Pons (tissue), 1 donor: ENCODE measurements around the gene P2RY8.
A peak's percentile ranks its signal among the peaks of the same experiment; 100 is the strongest.
"Not testable (repeated sequence)": the region's sequence is repeated elsewhere in the genome, so short reads cannot be mapped to it uniquely, and the experiment has no call there.

ENCODE experiments used
- DNase-seq: peaks from one replicate; pipeline ENCODE4 v3.0.0-alpha.2; 2016; ENCODE audit warnings: low spot score

P2RY8 gene

DNA sequence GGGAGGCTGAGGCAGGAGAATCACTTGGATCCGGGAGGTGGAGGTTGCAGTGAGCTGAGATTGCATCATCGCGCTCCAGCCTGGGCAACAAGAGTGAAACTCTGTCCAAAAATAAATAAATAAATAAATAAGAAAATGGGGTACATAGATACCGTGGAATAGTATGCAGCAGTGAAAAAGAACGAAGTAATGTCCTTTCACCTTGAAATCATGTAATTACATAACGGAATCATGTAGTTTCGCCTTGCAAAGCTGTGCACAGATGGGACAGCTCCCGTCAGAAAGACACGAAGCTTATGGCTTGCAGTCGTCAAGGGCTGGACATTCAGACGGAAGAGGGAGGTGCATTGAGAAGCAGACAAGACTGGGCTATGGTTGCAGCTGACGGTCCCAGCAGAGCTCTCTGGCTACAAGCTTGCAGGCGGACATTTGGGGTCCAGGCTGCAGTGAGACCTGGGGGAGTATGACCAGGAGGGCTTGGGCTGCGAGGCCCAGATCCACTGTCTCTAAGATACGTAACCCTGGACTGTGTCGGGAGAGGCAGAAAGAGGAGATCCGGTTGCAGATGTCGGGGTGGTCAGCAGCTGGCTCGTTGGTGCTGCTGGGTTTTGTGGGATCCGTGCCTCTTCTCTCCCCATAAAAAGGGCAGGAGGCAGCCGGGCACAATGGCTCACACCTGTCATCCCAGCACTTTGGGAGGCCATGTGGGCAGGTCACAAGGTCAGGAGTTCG, 6.2 kb upstream of the P2RY8 start:
- DNase-seq: no peak

DNA sequence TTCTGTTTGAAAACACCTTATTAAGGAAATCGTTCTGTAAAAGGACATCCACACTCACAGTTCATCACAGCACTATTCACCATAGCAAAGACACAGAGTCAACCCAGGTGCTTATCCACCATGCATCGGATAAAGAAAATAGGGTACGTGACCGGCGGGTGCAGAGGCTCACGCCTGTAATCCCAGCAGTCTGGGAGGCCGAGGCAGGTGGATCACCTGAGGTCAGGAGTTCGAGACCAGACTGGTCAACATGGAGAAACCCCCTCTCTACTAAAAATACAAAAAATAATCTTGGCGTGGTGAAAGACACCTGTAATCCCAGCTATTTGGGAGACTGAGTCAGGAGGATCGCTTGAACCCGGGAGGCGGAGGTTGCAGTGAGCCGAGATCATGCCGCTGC, 2.2 kb upstream of the P2RY8 start:
- not testable (repeated sequence) for DNase-seq

DNA sequence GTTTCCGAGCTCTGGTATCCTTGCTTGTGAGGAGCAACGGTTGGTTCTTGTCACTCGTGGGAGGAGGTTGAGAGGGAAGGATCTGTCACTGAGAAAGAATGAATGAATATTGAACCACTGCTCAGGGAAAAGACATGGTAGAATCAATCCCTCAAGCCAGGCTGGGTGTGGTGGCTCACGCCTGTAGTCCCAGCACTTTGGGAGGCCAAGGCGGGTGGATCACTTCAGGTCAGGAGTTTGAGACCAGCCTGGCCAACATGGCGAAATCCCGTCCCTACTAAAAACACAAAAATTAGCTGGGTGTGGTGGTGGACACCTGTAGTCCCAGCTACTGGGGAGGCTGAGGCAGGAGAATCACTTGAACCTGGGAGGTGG, 718 bp upstream of the P2RY8 start:
- DNase-seq: not testable (repeated sequence)

DNA sequence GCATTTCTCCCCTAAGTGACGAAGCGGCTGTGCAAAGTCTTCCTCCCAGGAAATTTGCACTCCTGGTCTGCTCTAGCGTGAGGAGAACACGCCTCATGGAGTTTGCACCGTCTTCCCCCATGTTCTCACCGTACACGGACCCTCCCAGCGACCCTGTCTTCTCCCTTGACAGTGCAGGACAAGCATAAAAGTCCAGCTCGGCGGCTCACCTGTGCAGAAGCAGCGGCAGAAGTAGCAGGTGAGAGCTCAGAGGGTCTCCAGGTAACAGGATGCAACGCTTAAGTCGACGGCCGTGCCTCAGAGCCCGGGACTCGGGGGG, 314 bp downstream of the P2RY8 start:
- DNase-seq: no peak

DNA sequence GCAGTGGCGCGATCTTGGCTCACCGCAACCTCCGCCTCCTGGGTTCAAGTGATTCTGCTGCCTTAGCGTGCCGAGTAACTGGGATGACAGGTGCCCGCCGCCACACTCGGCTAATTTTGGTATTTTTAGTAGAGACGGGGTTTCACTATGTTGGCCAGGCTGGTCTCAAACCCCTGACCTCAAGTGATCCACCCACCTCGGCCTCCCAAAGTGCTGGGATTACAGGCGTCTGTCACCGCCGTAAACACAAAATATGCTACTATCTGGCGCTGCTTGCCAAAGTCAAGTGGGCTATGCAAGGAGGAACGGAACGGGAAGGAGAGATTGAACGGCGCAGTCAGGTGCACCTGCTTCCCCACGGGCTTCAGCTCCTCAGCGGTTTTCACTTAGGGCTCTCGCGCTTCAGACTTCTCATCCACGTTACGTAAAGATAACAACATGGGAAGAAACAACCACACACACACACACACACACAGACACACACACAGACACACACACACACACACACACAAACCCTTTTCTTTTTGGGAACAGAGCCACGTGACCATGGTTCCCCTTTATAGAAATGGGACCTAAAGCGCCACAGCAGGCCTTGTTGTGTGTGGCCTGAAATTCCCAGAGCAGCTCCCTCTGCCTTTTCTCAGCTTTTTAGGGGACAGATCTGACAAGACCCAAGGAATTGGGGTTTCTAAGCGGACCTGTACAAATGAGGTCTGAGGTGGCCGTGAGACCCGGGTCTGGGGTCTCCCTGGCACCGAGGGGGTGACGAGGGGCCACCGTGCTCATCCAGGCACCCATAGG, 1.5 kb downstream of the P2RY8 start:
- peak; percentile 37 for DNase-seq

DNA sequence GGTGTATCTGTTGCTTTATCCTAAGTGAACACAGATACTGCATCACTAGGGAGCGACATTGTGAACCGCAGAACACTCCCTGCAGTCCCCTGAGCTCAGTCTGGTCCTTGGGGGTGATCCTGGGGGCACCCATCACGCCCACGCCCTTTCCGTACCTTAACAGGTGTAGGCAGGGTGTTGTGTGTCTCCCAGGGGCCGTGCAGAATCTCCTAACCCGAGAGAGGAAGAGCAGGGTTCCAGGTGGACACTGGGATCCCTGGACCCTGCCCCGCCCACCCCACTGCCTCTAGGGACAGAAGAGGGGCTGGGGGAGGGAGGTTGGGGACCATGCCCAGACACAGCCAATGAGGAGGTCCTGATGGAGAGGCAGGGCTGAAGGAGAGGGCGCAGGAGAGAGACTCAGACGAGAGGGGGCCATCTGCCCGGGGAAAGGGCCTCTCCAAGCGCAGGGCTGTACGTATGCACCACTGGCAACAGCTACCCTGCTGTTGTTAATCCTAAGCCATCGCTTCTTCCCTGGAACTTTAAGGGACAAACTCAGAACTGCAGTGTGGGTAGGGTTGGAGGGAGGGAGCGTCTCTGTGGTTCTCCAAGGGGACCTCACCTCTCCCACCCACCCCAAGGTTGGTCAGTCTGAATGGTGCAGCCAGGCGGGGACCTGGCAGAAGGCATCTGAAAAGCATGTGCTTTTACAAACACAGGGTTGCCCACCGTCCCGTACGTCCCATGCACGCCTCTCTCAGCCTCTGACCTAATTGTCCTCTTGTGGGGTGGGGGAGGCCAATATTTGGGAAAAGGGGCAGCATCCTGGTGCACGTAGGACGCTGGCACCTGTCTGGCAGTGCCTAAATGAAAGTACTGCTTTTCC, 2.5 kb downstream of the P2RY8 start:
- DNase-seq: no peak

DNA sequence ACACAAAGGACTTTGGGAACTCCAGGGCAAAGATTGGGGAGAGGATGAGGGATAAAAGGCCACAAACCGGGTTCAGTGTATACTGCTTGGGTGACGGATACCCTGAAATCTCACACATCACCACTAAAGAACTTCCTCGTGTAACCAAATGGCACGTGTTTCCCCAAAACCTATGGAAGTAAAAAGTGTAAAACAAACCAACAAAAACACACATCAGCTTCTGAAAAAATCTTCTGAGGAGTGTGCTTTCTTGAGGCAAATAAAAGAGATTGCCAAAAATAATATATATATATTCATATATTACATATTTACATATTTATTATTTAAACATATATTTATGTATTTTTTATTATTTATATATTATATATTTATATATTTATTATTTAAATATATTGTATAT, 3.9 kb downstream of the P2RY8 start:
- no peak for DNase-seq

DNA sequence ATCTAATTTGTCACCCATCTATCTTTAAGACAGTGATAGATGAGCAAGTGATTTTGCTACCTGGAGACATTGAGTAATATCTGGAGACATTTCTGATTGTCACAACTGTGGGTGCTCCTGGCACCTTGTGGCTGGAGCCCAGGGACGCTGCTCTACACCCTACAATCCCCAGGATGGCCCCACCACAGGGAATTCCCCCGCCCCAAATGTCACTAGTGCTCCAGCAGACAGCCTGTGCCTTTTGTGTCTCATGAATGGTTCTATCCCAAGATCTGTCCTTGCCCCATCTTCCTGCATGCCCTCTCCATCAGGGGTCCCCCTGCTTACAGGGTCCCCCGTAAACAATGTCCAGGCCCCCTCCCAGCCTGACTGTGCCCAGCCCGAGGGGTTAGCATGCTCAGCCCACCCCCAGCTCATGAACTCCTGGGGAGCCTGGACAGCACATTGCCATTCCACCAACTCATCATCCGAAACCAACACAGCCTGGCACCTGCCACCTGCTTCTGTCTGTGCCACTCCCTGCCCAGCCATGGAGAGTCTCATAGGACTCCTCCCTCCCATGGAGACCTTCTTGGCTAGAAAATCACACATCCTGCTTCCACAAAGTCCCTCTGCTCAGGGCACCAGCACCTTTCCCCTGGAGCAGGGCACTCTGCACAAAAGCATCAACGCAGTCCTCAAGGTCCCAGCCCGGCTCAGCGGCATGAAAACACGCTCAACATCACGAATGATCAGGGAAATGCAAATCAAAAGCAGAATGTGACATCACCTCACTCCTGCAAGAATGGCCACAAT, 5.7 kb downstream of the P2RY8 start:
- no peak for DNase-seq

DNA sequence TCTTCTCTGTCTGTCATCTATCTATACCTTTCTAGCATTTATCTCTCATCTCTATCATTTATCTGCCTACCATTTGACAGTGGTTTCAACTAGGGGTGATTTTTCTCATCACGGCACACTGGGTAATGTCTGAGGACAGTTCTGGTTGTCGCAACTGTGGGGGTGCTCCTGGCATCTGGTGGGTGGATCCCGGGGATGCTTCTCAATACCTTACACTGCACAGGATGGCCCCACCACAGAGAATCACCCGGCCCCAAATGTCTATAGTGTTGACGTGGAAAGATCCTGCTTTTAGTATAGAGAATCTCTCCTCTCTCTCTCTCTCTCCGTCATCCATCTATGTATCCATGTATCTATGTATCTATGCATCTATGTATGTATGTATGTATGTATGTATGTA, 7.2 kb downstream of the P2RY8 start:
- no peak for DNase-seq

DNA sequence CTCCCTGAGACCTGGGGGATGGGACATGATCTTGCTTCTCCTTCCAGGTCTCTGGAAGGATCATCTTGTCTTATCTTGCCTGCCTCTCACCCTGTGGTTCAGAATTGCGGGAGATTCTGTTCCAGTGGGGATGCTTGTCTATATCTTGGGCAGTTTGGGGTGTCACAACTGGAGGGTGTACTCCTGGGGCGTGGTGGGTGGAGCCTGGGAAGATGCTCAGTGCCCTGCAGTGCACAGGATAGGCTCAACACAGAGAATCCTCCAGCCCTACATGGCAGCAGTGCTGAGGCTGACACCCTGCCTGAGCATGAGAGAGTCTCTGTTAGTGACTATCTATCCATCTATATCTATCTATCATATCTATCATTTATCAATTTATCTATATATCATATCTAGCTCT, 7.7 kb downstream of the P2RY8 start:
- DNase-seq: no peak

DNA sequence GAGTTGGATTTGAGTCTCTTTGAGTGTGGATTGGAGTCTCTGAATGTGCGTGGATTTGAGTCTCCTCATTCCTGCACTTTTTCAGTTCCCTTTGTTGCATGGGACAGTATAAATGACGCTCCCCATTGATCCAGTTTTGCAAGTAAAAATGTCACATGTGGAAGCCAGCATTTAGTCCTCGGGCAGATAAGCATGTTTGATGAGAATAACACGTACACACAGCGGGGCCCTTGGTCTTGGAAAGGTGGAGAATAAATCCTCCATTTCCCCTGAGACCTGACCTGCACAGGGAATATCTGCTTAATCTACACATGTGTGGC, 8.1 kb downstream of the P2RY8 start:
- DNase-seq: no peak

DNA sequence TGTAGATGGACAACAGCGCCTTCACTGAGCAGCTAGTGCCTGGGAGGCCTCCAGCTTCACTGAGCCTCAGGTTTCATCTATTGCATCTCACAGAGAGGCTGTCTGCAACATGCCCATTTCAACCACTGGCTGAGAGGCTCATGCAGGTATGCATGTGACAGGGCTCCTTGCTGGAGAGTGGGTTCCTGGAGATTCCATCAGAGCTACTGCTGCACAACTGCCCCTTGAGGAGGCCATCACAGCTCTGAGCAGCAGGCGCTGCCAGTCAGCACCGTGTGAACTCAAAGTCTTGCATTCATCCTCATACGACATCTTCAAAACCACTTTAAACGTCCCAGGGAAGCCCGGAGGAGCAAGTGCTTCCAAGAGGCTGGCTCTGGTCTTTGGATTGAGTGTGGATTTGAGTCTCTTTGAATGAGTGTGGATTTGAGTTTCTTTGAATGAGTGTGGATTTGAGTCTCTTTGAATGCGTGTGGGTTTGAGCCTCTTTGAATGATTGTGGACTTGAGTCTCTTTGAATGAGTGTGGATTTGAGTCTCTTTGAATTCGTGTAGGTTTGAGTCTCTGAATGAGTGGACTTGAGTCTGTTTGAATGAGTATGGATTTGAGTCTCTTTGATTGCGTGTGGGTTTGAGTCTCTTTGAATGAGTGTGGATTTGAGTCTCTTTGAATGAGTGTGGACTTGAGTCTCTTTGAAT, 8.7 kb downstream of the P2RY8 start:
- DNase-seq: no peak

DNA sequence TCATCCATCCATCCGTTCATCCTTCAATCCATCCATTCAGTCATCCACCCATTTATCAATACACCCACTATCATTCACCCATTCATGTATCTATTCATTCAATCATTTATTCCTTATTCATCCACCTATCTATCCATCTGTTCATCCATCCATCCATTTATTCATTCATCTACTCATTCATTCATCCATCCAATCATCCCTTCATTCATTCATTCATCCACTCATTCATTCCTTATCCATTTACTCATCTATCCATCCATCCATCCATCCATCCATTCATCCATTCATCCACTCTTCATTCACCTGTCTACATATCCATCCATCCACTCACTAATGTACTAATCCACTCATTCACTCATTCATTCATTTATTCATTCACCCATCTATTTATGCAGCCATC, 9.5 kb downstream of the P2RY8 start:
- DNase-seq: no peak

DNA sequence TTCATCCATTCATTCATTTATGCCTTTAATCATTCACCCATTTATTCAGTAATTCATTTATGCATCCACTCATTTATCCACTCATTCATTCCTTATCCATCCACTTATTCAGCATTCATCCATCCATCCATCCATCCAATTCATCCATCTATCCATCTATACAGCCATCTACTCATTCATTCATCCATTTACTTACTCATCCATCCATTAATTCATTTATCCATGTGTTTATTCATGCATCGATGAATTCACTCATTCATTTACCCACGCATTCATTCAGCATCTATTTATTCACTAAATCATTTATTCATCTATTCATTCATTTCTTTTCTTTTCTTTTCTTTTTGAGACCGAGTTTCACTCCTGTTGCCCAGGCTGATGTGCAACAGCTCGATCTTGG, 10.4 kb downstream of the P2RY8 start:
- no peak for DNase-seq

DNA sequence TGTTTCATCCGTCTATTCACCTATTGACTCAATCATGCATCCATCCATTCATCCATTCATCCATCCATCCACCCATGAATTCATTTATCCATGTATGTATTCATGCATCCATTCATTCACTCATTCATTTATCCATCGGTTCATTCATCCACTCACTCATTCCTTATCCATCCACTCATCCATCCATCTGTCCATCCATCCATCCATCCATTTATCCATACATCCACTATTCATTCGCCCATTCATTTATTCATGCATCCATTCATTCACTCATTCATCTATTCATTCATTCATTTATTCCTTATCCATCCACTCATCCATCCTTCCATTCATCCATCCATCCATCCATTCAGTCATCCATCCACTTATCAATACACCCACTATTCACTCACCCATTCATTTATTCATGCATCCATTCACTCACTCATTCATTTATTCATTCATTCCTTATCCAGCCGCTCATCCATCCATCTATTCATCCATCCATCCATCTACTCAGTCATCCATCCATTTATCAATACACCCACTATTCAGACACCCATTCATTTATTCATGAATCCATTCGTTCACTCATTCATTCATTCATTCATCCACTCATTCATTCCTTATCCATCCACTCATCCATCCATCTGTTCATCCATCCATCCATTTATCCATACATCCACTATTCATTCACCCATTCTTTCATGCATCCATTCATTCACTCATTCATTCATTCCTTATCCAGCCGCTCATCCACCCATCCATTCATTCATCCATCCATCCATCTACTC, 11.2 kb downstream of the P2RY8 start:
- DNase-seq: no peak

DNA sequence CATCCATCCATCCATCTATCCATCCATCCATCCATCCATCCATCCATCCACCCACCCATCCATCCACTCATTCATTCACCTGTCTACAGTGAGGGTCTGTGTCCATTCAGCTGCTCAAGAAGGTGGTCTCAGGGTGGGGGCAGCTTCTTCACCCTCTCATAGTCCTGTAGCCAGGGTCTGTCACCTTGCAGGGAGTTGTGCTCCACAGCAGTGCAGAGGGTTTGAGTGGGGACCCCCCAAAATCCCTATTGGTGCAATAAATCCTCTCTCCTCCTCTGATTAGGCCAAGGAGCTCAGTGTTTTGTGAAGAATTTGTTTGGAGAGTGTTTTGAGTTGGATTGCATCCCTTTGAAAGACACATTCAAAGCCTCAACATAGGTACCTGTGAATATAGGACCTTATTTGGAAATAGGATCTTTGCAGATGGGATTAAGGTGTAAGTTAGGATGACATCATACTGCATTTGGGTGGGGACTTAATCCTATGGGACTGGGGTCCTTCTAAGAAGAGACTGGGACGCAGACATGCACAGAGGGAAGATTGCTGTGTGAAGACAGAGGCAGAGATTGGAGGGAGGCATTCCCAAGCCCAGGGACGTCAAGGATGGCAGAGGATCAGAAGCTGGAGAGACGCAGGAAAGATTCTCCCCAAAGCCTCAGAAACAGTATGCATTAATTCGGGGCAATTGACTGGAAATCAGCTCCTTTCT, 12.0 kb downstream of the P2RY8 start:
- DNase-seq: no peak

DNA sequence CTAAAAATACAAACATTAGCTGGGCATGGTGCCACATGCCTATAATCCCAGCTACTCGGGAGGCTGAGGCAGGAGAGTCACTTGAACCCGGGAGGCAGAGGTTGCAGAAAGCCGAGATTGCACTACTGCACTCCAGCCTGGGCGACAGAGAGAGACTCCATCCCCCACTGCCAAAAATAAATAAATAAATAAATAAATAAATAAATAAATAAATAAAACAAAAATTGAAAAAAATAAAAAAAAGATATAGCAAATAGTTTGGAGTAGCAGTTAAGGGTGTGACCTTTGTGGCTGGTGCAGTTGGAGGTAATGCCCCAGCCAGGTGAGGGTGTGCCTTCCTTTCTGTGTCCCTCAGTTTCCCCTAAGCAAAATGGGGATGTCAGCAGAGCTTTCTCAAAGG, 14.1 kb downstream of the P2RY8 start:
- not testable (repeated sequence) for DNase-seq

DNA sequence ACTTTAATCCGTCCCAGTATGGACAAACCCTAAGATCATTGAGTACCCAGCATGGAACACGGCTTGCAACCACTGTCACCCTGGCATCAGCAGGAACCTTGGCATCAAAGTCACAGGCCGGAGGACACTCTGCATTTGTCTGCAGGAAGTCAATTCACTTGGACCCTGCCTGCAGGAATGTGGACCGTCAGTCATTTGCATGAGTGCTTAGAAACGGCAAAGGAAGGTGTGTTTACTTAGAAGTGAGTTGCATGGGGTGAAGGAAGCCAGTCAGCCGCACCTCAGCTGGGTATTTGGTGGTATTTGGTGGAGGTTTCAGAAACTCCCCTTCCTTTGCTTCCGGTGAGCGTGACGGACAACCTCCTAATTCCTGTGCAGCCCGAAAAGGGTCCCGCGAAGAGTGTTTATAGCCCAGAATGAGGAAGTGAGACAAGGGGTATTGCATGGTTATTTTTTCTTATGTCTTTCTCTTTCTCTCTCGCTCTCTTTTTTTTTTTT, 15.5 kb downstream of the P2RY8 start:
- peak; percentile 42 for DNase-seq

DNA sequence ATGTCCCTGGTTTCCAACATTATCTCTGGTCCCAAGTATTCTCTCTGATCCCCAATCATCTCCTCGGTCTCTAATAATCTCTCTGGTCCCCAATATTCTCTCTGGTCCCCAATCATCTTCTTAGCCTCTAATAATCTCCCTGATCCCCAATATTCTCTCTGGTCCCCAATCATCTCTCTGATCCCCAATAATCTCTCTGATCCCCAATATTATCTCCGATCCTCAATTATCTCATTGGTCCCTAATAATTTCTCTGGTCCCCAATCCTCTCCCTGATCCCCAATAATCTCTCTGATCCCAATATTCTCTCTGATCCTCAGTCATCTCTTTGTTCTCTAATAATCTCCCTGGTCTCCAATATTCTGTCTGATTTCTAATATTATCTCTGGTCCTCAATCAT, 16.6 kb downstream of the P2RY8 start:
- no peak for DNase-seq

DNA sequence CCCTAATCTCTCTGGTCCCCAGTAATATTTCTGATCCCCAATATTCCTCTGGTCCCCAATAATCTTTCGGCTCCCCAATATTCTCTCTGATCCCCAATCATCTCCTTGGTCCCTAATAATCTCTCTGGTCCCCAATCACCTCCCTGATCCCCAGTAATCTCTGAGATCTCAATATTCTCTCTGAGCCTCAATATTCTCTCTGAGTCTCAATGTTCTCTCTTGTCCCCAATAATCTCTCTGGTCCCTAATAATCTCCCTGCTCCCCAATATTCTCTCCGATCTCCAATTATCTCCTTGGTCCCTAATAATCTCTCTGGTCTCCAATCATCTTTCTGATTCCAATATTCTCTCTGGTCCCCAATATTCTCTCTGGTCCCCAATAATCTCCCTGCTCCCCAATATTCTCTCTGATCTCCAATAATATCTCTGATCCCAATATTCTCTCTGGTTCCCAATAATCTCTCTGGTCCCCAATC, 17.9 kb downstream of the P2RY8 start:
- no peak for DNase-seq
